Measurements from ENCODE around the gene EPB41L2.

- TF ChIP-seq CTCF (IDR thresholded peaks at IDR 0.05; ENCODE audit: poor library complexity) (no peak), EZH2 (IDR thresholded peaks at IDR 0.05; ENCODE audit: borderline replicate concordance) (no peak)
Measured at GRCh38 chr6:130981409-130981808, 81.6 kb downstream of the EPB41L2 start.
